ENCODE data around the gene UGDH. TPM values are rescaled to one million over a fixed set of nuclear protein-coding genes. Genes with fewer than 3 reads are reported as not detected.
A peak's percentile ranks its signal among the peaks of the same experiment; 100 is the strongest.
"Not testable (repeated sequence)": the region's sequence is repeated elsewhere in the genome, so short reads cannot be mapped to it uniquely, and the experiment has no call there.

UGDH gene
- total RNA-seq, 1 donor from 2014 or later = 65.0 TPM

DNA sequence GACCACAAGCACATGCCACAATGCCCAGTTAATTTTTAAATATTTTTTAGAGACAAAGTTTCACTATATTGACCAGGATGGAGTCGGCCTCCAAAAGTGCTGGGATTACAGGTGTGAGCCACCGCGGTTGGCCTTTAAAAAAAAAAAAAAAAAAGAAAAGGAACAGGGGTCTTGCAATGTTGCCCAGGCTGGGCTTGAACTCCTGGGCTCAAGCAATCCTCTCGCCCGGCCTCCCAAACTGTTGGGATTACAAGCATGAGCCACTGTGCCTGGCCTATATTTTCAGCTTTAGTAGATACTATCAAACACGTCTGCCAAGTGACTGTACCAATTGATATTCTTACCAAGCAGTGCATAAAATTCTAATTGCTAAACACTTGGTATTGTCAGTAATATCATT, 8.8 kb downstream of the UGDH start:
- DNase-seq (ENCODE audit: low read depth) = no peak
- peaks cover 2% of the 10 kb centered on the region for H3K36me3 ChIP-seq (ENCODE audit: control insufficient read depth, insufficient read depth, low read length)
- FAIRE-seq = no peak

DNA sequence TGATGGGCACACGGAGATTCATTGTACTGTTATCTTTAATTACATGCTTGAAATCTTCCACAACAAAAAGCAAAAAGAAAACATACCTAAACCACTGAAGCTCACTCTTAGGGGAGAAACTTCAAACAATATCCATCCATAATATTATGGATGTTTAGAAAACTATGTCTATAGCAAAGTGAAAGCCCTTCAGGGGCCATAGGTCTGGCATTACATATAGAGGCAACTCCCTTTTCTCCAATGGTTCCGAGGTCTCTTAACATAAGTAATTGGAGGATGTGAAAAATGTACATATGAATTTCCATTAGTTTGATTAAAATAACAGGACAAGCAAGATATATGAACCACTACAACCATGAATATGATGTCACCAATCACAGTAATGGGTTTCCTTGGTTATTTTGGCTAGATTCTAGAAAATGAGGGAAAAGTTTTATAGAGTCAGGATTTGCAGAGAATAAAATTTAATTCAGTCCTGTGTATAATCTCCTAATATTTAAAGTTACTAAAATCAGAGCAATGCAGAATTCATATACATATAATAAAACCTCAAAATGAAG, 10.8 kb downstream of the UGDH start:
- FAIRE-seq (no peak), DNase-seq (ENCODE audit: low read depth) (no peak)
- peaks cover 7% of the 10 kb centered on the region for H3K36me3 ChIP-seq (ENCODE audit: control insufficient read depth, insufficient read depth, low read length)
- TF ChIP-seq, protein P1, sequence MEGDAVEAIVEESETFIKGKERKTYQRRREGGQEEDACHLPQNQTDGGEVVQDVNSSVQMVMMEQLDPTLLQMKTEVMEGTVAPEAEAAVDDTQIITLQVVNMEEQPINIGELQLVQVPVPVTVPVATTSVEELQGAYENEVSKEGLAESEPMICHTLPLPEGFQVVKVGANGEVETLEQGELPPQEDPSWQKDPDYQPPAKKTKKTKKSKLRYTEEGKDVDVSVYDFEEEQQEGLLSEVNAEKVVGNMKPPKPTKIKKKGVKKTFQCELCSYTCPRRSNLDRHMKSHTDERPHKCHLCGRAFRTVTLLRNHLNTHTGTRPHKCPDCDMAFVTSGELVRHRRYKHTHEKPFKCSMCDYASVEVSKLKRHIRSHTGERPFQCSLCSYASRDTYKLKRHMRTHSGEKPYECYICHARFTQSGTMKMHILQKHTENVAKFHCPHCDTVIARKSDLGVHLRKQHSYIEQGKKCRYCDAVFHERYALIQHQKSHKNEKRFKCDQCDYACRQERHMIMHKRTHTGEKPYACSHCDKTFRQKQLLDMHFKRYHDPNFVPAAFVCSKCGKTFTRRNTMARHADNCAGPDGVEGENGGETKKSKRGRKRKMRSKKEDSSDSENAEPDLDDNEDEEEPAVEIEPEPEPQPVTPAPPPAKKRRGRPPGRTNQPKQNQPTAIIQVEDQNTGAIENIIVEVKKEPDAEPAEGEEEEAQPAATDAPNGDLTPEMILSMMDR (IDR thresholded peaks at IDR 0.05; ENCODE audit: insufficient read depth, low read length, severe bottlenecking) = no peak
- no peaks in the 10 kb centered on the region for H3K27me3 ChIP-seq (ENCODE audit: control insufficient read depth, insufficient read depth, low read length)
- no peak overlapping the region for H3K4me3 ChIP-seq (ENCODE audit: low read depth, low read length)

More for the DNA sequence above, 8.8 kb downstream of the UGDH start:
- TF ChIP-seq, protein P1 (IDR thresholded peaks at IDR 0.05; ENCODE audit: insufficient read depth, low read length, severe bottlenecking) = no peak
- H3K4me3 ChIP-seq (ENCODE audit: low read depth, low read length) = no peak overlapping the region
- H3K27me3 ChIP-seq (ENCODE audit: control insufficient read depth, insufficient read depth, low read length) = no peaks in the 10 kb centered on the region

DNA sequence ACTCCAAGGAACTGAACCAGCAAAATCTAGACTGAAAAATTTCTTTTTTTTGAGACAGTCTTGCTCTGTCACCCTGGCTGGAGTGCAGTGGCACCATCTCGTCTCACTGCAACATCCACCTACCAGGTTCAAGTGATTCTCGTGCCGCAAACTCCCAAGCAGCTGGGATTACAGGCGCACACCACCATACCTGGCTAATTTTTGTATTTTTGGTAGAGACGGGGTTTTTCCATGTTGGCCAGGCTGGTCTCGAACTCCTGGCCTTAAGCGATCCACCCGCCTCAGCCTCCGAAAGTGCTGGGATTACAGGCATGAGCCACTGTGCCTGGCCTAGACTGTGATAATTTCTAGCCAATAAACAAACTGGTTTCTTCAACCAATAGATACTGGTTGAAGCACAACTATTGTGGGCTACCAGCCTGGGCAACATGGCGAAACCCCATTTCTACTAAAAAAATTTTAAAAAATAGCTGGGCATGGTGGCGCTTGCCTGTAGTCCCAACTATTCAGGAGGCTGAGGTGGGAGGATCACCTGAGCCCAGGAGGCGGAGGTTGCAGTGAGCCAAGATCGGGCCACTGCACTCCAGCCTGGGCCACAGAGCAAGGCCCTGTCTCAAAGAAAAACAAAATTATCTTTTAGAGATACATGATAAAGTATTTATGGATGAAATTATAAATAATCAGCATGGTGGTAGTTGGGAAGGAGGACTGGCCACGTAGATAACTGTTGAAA, 11.4 kb downstream of the UGDH start:
- H3K36me3 ChIP-seq (ENCODE audit: control insufficient read depth, insufficient read depth, low read length); H3K4me3 ChIP-seq (ENCODE audit: low read depth, low read length); FAIRE-seq; H3K27me3 ChIP-seq (ENCODE audit: control insufficient read depth, insufficient read depth, low read length); DNase-seq (ENCODE audit: low read depth): not testable (repeated sequence)

DNA sequence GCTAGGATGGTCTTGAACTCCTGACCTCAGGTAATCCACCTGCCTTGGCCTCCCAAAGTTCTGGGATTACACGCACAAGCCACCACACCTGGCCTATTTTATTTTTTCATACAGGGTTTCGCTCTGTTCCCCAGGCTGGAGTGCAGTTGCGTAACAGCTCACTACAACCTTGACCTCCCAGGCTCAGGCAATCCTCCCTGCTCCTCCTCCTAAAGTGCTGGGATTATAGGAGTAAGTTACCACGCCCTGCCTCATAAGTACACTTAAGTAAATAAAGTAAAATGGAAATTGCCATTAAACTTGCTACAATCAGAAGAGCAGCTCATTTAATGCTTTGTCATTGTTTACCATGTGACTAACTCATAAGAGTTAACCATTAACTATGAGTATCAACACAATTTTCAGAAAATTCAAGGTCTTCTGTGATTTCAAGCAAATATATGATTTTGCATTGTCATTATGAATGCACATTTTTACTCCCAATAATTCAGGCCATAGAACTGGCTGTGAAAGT, 12.3 kb downstream of the UGDH start:
- DNase-seq (ENCODE audit: low read depth) (peak; percentile 90), FAIRE-seq (no peak)
- TF ChIP-seq, protein P1 (IDR thresholded peaks at IDR 0.05; ENCODE audit: insufficient read depth, low read length, severe bottlenecking) = no peak

DNA sequence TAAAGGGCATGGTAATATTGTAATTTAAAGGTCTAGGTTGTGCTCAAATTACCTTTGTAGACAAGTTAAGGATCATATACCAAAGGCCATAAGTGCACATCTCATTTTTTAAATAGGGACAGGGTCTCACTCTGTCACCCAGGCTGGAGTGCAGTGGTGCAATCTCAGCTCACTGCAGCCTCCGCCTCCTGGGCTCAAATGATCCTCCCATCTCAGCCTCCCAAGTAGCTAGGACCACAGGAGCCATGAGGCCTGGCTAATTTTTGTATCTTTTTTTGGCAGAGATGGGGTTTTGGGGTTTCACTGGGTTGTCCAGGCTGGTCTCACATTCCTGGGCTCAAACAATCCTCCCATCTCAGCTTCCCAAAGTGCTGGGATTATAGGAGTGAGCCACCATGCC, 13.0 kb downstream of the UGDH start:
- H3K27me3 ChIP-seq (ENCODE audit: control insufficient read depth, insufficient read depth, low read length); H3K4me3 ChIP-seq (ENCODE audit: low read depth, low read length); DNase-seq (ENCODE audit: low read depth); FAIRE-seq: not testable (repeated sequence)
- peaks cover 12% of the 10 kb centered on the region for H3K36me3 ChIP-seq (ENCODE audit: control insufficient read depth, insufficient read depth, low read length)

More for the DNA sequence above, 12.3 kb downstream of the UGDH start:
- H3K27me3 ChIP-seq (ENCODE audit: control insufficient read depth, insufficient read depth, low read length) = no peaks in the 10 kb centered on the region
- H3K36me3 ChIP-seq (ENCODE audit: control insufficient read depth, insufficient read depth, low read length) = peaks cover 9% of the 10 kb centered on the region
- H3K4me3 ChIP-seq (ENCODE audit: low read depth, low read length) = no peak overlapping the region

DNA sequence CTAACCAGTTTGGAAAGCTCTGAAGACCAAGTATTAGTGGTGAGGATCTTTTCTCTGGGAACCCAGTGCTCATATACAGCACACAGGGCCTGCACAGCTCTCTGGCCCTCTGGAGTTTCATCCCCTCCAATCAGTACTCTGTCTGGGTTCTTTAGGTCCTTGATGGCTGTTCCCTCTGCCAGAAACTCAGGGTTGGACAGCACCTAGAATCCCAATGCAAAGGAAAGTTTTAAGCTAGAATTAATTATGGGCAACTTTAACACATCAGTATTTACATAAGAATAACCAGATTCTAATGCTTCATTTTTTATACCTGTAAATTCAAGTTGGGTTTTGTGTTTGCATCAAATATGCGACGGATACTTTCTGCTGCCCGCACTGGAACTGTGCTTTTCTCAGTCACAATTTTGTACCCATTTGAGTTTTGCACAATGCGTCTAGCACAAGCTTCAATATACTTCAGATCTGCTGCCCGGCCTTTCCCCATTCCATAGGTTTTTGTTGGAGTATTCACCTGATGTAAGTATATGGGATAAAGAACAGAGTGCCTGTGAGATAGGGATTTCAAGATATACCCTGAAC, 16.8 kb downstream of the UGDH start:
- no peaks in the 10 kb centered on the region for H3K27me3 ChIP-seq (ENCODE audit: control insufficient read depth, insufficient read depth, low read length)
- TF ChIP-seq, protein P1 (IDR thresholded peaks at IDR 0.05; ENCODE audit: insufficient read depth, low read length, severe bottlenecking) = no peak
- no peak overlapping the region for H3K4me3 ChIP-seq (ENCODE audit: low read depth, low read length)
- FAIRE-seq = no peak
- peaks cover 16% of the 10 kb centered on the region for H3K36me3 ChIP-seq (ENCODE audit: control insufficient read depth, insufficient read depth, low read length)
- no peak for DNase-seq (ENCODE audit: low read depth)
